ENCODE measurements around the gene NCBP3.
"Not testable (repeated sequence)": the region's sequence is repeated elsewhere in the genome, so short reads cannot be mapped to it uniquely, and the experiment has no call there.

Gene NCBP3

DNA sequence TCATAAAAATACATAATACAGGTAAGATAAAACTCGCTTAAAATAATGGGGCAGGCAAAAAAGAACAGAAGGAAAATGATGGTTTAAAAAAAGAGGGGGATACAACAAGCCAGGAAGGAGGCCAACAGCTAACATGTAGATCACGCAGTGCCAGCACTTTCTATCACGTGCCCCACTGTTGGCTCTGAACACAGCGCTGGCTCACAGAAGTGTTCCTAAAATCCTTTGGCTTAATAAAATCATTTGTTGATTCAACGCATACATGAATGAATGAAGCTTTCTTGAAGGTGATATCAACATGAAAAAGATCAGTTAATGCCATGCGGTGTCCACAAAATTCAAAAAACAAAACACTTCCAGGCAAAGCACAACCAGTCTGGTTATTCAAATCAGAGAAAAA, 53.6 kb downstream of the NCBP3 start:
- DNase-seq (ENCODE audit: low read depth), result no peak
- H3K4me3 ChIP-seq (ENCODE audit: low read depth, low read length), result no peak overlapping the region
- TF ChIP-seq POLR2A (IDR thresholded peaks at IDR 0.05; ENCODE audit: extremely low read depth, insufficient read length), result no peak
- TF ChIP-seq MYC (IDR thresholded peaks at IDR 0.05; ENCODE audit: low read depth, low read length), result no peak
- TF ChIP-seq, protein P1, sequence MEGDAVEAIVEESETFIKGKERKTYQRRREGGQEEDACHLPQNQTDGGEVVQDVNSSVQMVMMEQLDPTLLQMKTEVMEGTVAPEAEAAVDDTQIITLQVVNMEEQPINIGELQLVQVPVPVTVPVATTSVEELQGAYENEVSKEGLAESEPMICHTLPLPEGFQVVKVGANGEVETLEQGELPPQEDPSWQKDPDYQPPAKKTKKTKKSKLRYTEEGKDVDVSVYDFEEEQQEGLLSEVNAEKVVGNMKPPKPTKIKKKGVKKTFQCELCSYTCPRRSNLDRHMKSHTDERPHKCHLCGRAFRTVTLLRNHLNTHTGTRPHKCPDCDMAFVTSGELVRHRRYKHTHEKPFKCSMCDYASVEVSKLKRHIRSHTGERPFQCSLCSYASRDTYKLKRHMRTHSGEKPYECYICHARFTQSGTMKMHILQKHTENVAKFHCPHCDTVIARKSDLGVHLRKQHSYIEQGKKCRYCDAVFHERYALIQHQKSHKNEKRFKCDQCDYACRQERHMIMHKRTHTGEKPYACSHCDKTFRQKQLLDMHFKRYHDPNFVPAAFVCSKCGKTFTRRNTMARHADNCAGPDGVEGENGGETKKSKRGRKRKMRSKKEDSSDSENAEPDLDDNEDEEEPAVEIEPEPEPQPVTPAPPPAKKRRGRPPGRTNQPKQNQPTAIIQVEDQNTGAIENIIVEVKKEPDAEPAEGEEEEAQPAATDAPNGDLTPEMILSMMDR (IDR thresholded peaks at IDR 0.05; ENCODE audit: low read depth, low read length), result no peak
- TF ChIP-seq, protein P2, sequence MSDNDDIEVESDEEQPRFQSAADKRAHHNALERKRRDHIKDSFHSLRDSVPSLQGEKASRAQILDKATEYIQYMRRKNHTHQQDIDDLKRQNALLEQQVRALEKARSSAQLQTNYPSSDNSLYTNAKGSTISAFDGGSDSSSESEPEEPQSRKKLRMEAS (IDR thresholded peaks at IDR 0.05; ENCODE audit: low read depth, low read length), result no peak

DNA sequence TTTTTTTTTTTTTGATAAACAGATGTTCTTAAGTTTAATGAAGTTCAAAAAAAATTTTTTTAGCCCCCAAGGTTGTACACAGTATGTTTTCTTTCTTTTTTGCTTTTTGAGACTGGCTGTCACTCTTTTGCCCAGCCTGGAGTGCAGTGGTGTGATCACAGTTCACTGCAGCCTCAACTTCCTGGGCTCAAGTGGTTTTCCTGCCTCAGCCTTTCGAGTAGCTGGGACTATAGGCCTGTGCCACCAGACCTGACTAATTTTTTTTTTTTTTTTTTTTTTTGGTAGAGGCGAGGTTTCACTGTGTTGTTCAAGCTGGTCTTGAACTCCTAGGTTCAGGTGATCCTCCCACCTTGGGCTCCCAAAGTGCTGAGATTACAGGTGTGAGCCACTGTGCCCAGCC, 57.8 kb downstream of the NCBP3 start:
- TF ChIP-seq, protein P1 (IDR thresholded peaks at IDR 0.05; ENCODE audit: low read depth, low read length), result no peak
- no peak for TF ChIP-seq POLR2A (IDR thresholded peaks at IDR 0.05; ENCODE audit: extremely low read depth, insufficient read length)
- peak; percentile 27 for DNase-seq (ENCODE audit: low read depth)
- H3K4me3 ChIP-seq (ENCODE audit: low read depth, low read length), result no peak overlapping the region

DNA sequence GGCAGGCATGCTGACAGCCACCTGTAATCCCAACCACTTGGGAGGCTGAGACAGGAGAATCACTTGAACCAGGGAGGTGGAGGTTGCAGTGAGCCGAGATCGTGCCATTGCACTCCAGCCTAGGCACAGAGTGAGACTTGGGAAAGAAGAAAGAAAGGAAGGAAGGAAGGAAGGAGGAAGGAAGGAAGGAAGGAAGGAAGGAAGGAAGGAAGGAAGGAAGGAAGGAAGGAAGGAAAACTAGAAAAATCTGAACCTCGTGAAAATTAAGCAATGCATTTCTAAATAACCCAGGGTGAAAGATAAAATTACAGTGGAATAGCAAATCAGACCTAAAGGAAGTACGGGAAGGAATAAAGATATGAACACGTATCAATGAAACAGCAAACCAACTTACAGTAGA, 60.7 kb downstream of the NCBP3 start:
- not testable (repeated sequence) for DNase-seq (ENCODE audit: low read depth)

DNA sequence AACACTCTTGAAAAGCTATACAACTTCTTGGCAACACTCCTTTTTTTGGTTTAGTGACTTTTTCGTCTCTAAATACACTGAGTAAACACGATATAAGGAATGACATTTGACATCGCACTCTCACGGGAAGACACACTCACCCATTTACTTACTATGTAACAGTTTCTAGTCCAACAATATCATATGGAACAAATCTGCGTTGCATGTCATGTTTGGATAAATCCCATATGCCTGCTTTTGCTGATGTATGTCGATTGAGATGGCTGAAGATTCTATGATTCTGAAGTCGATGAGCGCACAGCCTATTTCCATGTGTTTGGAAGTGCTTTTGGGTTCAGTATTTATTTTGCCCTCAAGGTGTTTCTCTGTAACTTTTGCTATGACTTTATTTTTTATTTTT, 63.3 kb downstream of the NCBP3 start:
- DNase-seq (ENCODE audit: low read depth), result no peak
- TF ChIP-seq, protein P2 (IDR thresholded peaks at IDR 0.05; ENCODE audit: low read depth, low read length), result no peak
- no peak for TF ChIP-seq POLR2A (IDR thresholded peaks at IDR 0.05; ENCODE audit: extremely low read depth, insufficient read length)
- TF ChIP-seq, protein P1 (IDR thresholded peaks at IDR 0.05; ENCODE audit: low read depth, low read length), result no peak
- no peak for TF ChIP-seq MYC (IDR thresholded peaks at IDR 0.05; ENCODE audit: low read depth, low read length)
- H3K4me3 ChIP-seq (ENCODE audit: low read depth, low read length), result no peak overlapping the region

More for the DNA sequence above, 60.7 kb downstream of the NCBP3 start:
- not testable (repeated sequence) for H3K4me3 ChIP-seq (ENCODE audit: low read depth, low read length)

DNA sequence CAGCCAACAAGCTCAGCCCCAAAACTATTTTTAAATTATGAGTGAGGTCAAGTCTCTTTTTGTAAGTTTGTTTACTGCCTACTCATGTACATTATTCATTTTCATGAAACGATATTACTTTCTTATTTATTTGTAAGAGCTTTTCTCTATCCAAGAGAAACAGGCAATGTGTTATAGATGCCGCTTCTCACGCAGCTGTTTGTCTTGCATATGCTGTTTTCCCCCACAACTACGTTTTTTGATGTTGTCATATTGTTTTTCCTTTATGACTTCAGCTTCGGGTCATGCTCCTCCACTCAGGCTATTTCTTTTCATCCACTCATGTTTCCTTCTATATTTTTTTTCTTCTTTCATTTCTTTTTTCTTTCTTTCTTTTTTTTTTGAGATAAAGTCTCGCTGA, 65.1 kb downstream of the NCBP3 start:
- DNase-seq (ENCODE audit: low read depth), result no peak
- TF ChIP-seq MYC (IDR thresholded peaks at IDR 0.05; ENCODE audit: low read depth, low read length), result no peak
- TF ChIP-seq, protein P2 (IDR thresholded peaks at IDR 0.05; ENCODE audit: low read depth, low read length), result no peak
- TF ChIP-seq POLR2A (IDR thresholded peaks at IDR 0.05; ENCODE audit: extremely low read depth, insufficient read length), result no peak
- TF ChIP-seq, protein P1 (IDR thresholded peaks at IDR 0.05; ENCODE audit: low read depth, low read length), result no peak
- H3K4me3 ChIP-seq (ENCODE audit: low read depth, low read length), result no peak overlapping the region

DNA sequence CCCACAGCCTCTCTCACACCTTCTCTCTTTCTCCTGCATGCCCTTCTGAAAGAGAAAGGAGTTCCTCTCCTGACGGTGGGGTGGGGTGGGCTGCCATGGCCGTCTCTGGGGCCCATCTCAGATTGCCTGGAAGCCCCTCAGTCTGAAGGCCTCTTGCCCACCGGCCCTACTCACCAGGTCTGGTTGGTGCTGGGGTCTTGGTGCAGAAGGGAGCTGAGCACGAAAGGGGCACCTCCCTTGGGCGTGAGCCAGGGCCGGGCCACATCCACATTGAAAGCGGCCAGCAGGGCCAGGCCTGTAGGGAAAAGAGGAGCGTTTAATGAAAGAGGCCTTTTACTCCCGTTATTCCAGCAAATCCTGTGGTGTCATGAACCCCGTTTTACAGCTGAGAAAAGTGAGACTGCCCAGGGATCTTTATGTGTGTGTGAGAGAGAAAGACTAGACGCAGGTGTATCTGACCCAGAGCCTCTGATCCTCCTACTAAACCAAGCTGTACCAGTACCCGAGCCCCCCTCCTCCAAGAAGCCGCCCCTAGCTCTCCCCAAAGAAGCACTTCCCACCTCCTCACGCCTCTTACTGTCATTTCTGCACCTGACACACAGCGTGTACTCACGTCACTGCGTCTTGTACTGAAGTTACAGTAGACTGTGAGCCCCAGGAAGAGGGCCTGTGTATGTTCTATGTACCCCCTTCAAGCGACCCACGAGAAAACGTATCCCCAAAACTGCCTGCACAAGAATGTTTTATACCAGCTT, 68.5 kb downstream of the NCBP3 start:
- H3K4me3 ChIP-seq (ENCODE audit: low read depth, low read length), result no peak overlapping the region
- TF ChIP-seq MYC (IDR thresholded peaks at IDR 0.05; ENCODE audit: low read depth, low read length) (no peak), POLR2A (IDR thresholded peaks at IDR 0.05; ENCODE audit: extremely low read depth, insufficient read length) (no peak)
- TF ChIP-seq, protein P1 (IDR thresholded peaks at IDR 0.05; ENCODE audit: low read depth, low read length), result no peak
- TF ChIP-seq, protein P2 (IDR thresholded peaks at IDR 0.05; ENCODE audit: low read depth, low read length), result no peak
- DNase-seq (ENCODE audit: low read depth), result no peak
